ENCODE measurements around the gene OR2T5.
"Not testable (repeated sequence)": the region's sequence is repeated elsewhere in the genome, so short reads cannot be mapped to it uniquely, and the experiment has no call there.

OR2T5 gene

DNA sequence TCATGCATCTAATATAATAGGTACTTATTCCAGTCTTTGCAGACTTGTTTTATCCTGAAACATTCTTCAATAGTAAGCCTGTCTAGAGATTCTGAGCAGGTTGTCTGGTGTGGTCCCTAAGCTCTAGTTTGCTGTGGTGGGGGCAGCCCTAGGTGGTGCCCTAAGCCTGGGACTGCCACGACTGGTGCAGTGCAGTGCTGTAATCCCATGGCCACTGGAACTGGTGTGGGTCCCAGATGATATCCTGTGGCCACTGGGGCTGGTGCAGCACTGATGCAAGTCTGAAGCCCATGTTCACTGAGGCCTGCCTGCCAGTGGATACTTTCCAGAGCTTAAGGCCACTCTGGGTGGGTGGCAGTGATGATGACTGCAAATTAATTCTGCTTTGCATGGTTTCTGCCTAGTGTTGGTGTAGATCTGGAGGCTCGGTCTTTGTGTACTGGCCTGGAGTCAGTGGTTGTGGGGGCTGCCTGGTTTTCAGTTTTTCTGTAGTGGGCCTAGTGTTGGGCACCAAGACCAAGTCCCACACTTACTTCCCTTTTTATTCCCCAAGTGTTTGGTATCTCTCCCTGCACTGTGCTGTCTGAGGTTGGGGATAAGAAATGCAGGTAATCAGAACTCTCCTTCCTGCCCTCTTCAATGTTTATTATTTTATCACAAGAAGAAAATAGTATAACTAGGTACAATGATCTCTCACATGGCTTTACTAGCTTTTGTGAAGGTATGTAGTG is 12.1 kb downstream of the OR2T5 start:
- DNase-seq (ENCODE audit: low read depth in 2 of 2) = not testable (repeated sequence)

GRCh38 chr1:248507773-248508172 is 19.4 kb downstream of the OR2T5 start, which contains the start of gene OR2G6:
Gene OR2G6, plus strand, starts transcription at chr1:248508073. Its CDS starts 13,574 bp downstream, at chr1:248521647.
- DNase-seq (ENCODE audit: low read depth in 2 of 2) = not testable (repeated sequence)

- DNase-seq (ENCODE audit: low read depth in 2 of 2) = not testable (repeated sequence)
Measured at GRCh38 chr1:248510217-248510616, 21.8 kb downstream of the OR2T5 start.

- DNase-seq (ENCODE audit: low read depth in 2 of 2) = no peak
Measured at GRCh38 chr1:248521856-248522255, 33.5 kb downstream of the OR2T5 start.

DNA sequence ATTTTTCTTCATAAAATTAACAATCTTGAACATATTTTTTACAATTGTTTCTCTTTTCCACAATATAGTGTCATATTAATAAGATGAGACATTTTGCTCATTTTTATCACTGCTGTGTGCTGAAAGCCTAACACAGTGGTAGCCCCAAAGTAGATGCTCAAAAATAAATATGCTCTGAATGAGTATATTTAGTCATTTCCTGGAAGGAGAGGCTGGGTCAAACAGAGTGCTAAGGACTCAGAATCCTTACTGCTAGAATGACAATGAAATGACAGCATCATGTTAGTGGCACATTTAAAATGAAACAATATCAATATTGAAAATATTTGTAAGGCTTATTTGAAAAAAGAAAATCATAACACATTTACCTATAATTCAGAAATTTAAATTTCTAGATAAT is 49.1 kb downstream of the OR2T5 start:
- not testable (repeated sequence) for DNase-seq (ENCODE audit: low read depth in 2 of 2)
